ENCODE measurements around the gene STAC.

DNA sequence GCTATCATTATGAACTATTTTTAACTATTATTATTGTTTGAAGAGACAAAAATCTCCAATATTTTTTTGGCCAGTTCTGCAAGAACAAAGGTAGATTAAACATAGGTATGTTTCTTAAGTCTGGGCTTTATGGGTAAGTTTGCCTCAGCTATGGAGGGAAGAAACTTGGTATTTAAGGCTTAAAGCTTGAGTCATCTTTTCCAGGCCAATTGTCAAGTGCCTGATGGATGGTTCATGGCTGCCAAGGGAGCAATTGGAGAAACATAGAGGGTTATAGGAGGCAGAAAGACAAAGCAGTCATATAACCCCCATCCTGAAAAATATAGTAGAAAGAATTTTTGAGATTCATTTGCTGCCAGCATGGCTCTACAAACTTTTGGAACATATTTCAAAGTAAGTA, 7.2 kb upstream of the STAC start:
- TF ChIP-seq, protein P1, sequence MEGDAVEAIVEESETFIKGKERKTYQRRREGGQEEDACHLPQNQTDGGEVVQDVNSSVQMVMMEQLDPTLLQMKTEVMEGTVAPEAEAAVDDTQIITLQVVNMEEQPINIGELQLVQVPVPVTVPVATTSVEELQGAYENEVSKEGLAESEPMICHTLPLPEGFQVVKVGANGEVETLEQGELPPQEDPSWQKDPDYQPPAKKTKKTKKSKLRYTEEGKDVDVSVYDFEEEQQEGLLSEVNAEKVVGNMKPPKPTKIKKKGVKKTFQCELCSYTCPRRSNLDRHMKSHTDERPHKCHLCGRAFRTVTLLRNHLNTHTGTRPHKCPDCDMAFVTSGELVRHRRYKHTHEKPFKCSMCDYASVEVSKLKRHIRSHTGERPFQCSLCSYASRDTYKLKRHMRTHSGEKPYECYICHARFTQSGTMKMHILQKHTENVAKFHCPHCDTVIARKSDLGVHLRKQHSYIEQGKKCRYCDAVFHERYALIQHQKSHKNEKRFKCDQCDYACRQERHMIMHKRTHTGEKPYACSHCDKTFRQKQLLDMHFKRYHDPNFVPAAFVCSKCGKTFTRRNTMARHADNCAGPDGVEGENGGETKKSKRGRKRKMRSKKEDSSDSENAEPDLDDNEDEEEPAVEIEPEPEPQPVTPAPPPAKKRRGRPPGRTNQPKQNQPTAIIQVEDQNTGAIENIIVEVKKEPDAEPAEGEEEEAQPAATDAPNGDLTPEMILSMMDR (IDR thresholded peaks at IDR 0.05), result no peak
- TF ChIP-seq POLR2A (IDR thresholded peaks at IDR 0.05), result no peak
- TF ChIP-seq POLR2AphosphoS5 (IDR thresholded peaks at IDR 0.05), result no peak

Measured in breast epithelium (tissue), 3 donors.